Lower leg skin (tissue), 3 donors: ENCODE data around the gene TIMP2.

Experiments
- POLR2A ChIP-seq, 2 donors: fragments of 450-650 bp; IDR thresholded peaks; one replicate each; pipeline ENCODE4 v1.6.1; 2016 to 2017; ENCODE audit warnings: antibody characterized with exemption in 2 of 2, mild to moderate bottlenecking in 1 of 2, moderate library complexity in 1 of 2
- TF ChIP-seq, protein P1 (sequence below), 3 donors: fragments of 450-650 bp; IDR thresholded peaks; one replicate each; pipeline ENCODE4 v1.5.1; 2016; ENCODE audit warnings: antibody characterized with exemption in 3 of 3, mild to moderate bottlenecking in 3 of 3, moderate library complexity in 2 of 3

DNA sequence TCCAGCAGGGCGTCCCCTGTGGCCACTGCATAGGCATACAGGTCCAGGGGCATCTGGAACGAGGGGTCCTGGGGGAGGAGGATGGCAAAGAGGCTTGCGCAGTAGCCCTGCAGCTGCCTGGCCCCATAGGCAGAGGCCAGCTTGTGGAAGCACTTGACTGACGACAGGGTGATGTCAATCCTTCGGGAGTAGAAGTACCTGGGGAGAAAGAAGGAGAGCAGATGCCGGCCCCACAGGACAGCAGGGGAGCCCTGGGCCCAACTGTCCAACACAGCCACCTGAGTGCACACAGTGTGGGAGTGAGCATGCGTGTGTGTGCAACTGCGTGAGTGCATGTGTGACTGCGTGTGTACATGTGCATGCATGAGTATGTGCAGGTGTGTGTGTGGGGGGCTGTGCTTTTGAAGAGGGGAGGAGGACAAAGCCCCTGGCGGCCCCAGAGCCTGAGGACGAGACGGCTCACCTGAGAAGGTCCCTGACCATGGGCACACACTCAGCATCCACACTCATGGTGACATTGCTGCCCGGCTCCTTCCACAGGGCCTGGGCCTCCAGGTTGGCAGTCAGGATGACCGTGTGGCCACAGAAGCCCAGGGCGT is 47.4 kb upstream of the TIMP2 start:
- TF ChIP-seq, protein P1, sequence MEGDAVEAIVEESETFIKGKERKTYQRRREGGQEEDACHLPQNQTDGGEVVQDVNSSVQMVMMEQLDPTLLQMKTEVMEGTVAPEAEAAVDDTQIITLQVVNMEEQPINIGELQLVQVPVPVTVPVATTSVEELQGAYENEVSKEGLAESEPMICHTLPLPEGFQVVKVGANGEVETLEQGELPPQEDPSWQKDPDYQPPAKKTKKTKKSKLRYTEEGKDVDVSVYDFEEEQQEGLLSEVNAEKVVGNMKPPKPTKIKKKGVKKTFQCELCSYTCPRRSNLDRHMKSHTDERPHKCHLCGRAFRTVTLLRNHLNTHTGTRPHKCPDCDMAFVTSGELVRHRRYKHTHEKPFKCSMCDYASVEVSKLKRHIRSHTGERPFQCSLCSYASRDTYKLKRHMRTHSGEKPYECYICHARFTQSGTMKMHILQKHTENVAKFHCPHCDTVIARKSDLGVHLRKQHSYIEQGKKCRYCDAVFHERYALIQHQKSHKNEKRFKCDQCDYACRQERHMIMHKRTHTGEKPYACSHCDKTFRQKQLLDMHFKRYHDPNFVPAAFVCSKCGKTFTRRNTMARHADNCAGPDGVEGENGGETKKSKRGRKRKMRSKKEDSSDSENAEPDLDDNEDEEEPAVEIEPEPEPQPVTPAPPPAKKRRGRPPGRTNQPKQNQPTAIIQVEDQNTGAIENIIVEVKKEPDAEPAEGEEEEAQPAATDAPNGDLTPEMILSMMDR (IDR thresholded peaks at IDR 0.05): no peak
- TF ChIP-seq POLR2A (IDR thresholded peaks at IDR 0.05): no peak
